Keratinocyte (primary cell): Measurements from ENCODE around the gene TSPOAP1. TPM values are rescaled to one million over a fixed set of nuclear protein-coding genes. Genes with fewer than 3 reads are reported as not detected.

ENCODE experiments used
- DNase-seq: peaks from one replicate; pipeline ENCODE4 v3.0.0-alpha.2; 2011; ENCODE audit warnings: low read depth, missing footprints, low spot score
- FAIRE-seq: peaks from 2 replicates; lab custom pipeline; 2011; peaks lifted over from hg19 to GRCh38; lab: Jason Lieb, UNC
- H2AFZ ChIP-seq: 2 replicates; pipeline ENCODE4 v1.6.0; 2012; ENCODE audit warnings: low read length, control low read depth, inconsistent platforms; ENCODE audit not compliant: control insufficient read depth
- H3K27ac ChIP-seq: 2 replicates; pipeline ENCODE4 v1.5.1; 2011; ENCODE audit warnings: low read length; ENCODE audit not compliant: control insufficient read depth, insufficient read depth
- H3K27me3 ChIP-seq: 3 replicates; pipeline ENCODE4 v1.6.0; 2011; ENCODE audit warnings: low read length; ENCODE audit not compliant: control insufficient read depth, insufficient read depth; ENCODE audit errors: extremely low read depth
- H3K36me3 ChIP-seq, 2 experiments: 2 replicates in 1 of 2; 3 replicates in 1 of 2; pipeline ENCODE4 v1.5.1; 2011; ENCODE audit warnings: low read length in 2 of 2, mild to moderate bottlenecking in 1 of 2; ENCODE audit not compliant: control insufficient read depth in 2 of 2, insufficient read depth in 2 of 2; ENCODE audit errors: extremely low read depth in 1 of 2
- H3K4me1 ChIP-seq: 3 replicates; pipeline ENCODE4 v1.5.1; 2011; ENCODE audit warnings: low read length; ENCODE audit not compliant: control insufficient read depth, insufficient read depth; ENCODE audit errors: extremely low read depth
- H3K4me2 ChIP-seq: 3 replicates; pipeline ENCODE4 v1.6.0; 2011; ENCODE audit warnings: low read depth, low read length; ENCODE audit not compliant: control insufficient read depth, insufficient read depth; ENCODE audit errors: extremely low read depth
- H3K4me3 ChIP-seq, 3 experiments: fragments of 200-600 bp in 1 of 3; sonication (generic) in 1 of 3; 2 replicates in 2 of 3; 3 replicates in 1 of 3; pipeline ENCODE4 v1.5.1; 2011 to 2016; ENCODE audit warnings: low read length in 3 of 3, mild to moderate bottlenecking in 3 of 3, control low read depth in 2 of 3, inconsistent platforms in 1 of 3, low read depth in 1 of 3, mixed read lengths in 1 of 3, mixed run types in 1 of 3, moderate library complexity in 1 of 3; ENCODE audit not compliant: control insufficient read depth in 2 of 3, insufficient read depth in 2 of 3; ENCODE audit errors: extremely low read depth in 1 of 3
- H3K79me2 ChIP-seq: 2 replicates; pipeline ENCODE4 v1.6.0; 2012; ENCODE audit warnings: low read length; ENCODE audit not compliant: control insufficient read depth, insufficient read depth
- H3K9ac ChIP-seq: 3 replicates; pipeline ENCODE4 v1.6.0; 2011; ENCODE audit warnings: low read length; ENCODE audit not compliant: control insufficient read depth, insufficient read depth; ENCODE audit errors: extremely low read depth
- H3K9me1 ChIP-seq: 3 replicates; pipeline ENCODE4 v1.6.0; 2011; ENCODE audit warnings: low read length; ENCODE audit not compliant: control insufficient read depth, insufficient read depth; ENCODE audit errors: extremely low read depth
- H3K9me3 ChIP-seq: 2 replicates; pipeline ENCODE4 v1.5.1; 2012; ENCODE audit warnings: low read depth, low read length; ENCODE audit not compliant: control insufficient read depth
- H4K20me1 ChIP-seq: 3 replicates; pipeline ENCODE4 v1.6.0; 2011; ENCODE audit warnings: low read length; ENCODE audit not compliant: control insufficient read depth, insufficient read depth; ENCODE audit errors: extremely low read depth
- CTCF ChIP-seq, 3 experiments: IDR thresholded peaks in 1 of 3; conservative IDR thresholded peaks in 1 of 3; optimal IDR thresholded peaks in 1 of 3; 2 replicates in 2 of 3; 3 replicates in 1 of 3; pipeline versions ENCODE3 to v1.5.1; 2011; ENCODE audit warnings: low read length in 3 of 3, mild to moderate bottlenecking in 3 of 3, moderate library complexity in 2 of 3, control low read depth in 1 of 3, inconsistent platforms in 1 of 3; ENCODE audit not compliant: insufficient read depth in 2 of 3; ENCODE audit errors: extremely low read depth in 1 of 3
- EZH2 ChIP-seq: IDR thresholded peaks from one replicate; pipeline ENCODE4 v1.6.1; 2012; ENCODE audit warnings: inconsistent platforms, mild to moderate bottlenecking, low read length, moderate library complexity
- dilution Hi-C: fragments of 300-500 bp; cut with MboI; formaldehyde crosslinking; loops from one replicate; pipeline ENCODE4 v1.7.0; 2020; ENCODE audit warnings: low sequenced_read_pairs; ENCODE audit not compliant: extremely low pct_ligation_motif_present
- polyA plus RNA-seq, 5 experiments: library from polyadenylated mRNA; depleted of rRNA in 3 of 5; stranded (reverse) in 3 of 5; stranded (forward) in 1 of 5; unstranded in 1 of 5; fragments of >200 nt; gene quantifications; 1 replicate in 1 of 5; 2 replicates in 3 of 5; 3 replicates in 1 of 5; pipeline versions ENCODE4 v1.2.1 to v1.2.3, GENCODE V29; 2011 to 2012; ENCODE audit warnings: missing spikeins in 2 of 5, low read depth in 1 of 5, low replicate concordance in 1 of 5

The TSPOAP1 gene
- polyA plus RNA-seq, 1 donor (not counting 4 experiments of a cell fraction or from before 2014, with no cell fraction given): 0.04 TPM

GRCh38 chr17:58300336-58300735 is 28.3 kb downstream of the TSPOAP1 start:
- TF ChIP-seq CTCF (optimal IDR thresholded peaks at IDR 0.05 in 1 of 3, IDR thresholded peaks at IDR 0.05 in 1 of 3, conservative IDR thresholded peaks at IDR 0.05 in 1 of 3; ENCODE audit: extremely low read depth in 1 of 3, insufficient read depth in 2 of 3, low read length in 3 of 3) (no peak), EZH2 (no peak)
- dilution Hi-C loops: no loop called here
- no peak overlapping the region for H2AFZ ChIP-seq

GRCh38 chr17:58294034-58294433 is 34.6 kb downstream of the TSPOAP1 start:
- no peaks in the 10 kb centered on the region for H3K9me3 ChIP-seq
- no peak overlapping the region for H3K27ac ChIP-seq
- H3K27me3 ChIP-seq: peaks cover 3% of the 10 kb centered on the region
- no peaks in the 10 kb centered on the region for H3K36me3 ChIP-seq
- FAIRE-seq: no peak
- H3K4me1 ChIP-seq: no peaks in the 10 kb centered on the region
- no peak overlapping the region for H3K9ac ChIP-seq
- no peak overlapping the region for H3K4me2 ChIP-seq
- no peaks in the 10 kb centered on the region for H4K20me1 ChIP-seq
- no peak for TF ChIP-seq EZH2
- TF ChIP-seq CTCF (optimal IDR thresholded peaks at IDR 0.05 in 1 of 3, IDR thresholded peaks at IDR 0.05 in 1 of 3, conservative IDR thresholded peaks at IDR 0.05 in 1 of 3; ENCODE audit: extremely low read depth in 1 of 3, insufficient read depth in 2 of 3, low read length in 3 of 3): no peak
- no peak for DNase-seq
- no peaks in the 10 kb centered on the region for H3K9me1 ChIP-seq
- dilution Hi-C loops: loop anchor here (25.0 kb wide), 1 partner anchor 143 kb away; no protein-coding TSS in a partner anchor
- no peak overlapping the region for H3K4me3 ChIP-seq
- H2AFZ ChIP-seq: no peak overlapping the region
- H3K79me2 ChIP-seq: no peaks in the 10 kb centered on the region

More at GRCh38 chr17:58300336-58300735, 28.3 kb downstream of the TSPOAP1 start:
- Histone ChIP-seq H3K9me3 (no peaks in the 10 kb centered on the region), H3K9ac (no peak overlapping the region), H3K36me3 (no peaks in the 10 kb centered on the region), H3K27ac (no peak overlapping the region), H3K4me2 (no peak overlapping the region), H3K27me3 (peaks cover 23% of the 10 kb centered on the region), H4K20me1 (no peaks in the 10 kb centered on the region), H3K79me2 (no peaks in the 10 kb centered on the region), H3K4me3 (no peak overlapping the region), H3K9me1 (no peaks in the 10 kb centered on the region), H3K4me1 (no peaks in the 10 kb centered on the region)
- no peak for FAIRE-seq
- DNase-seq: no peak
